ENCODE results near the gene NMRK2.

GRCh38 chr19:3979674-3980352, 46.9 kb downstream of the NMRK2 start:
- TF ChIP-seq CTCF (conservative IDR thresholded peaks at IDR 0.05; ENCODE audit: low read depth, low read length) = no peak
- no peak for TF ChIP-seq EZH2 (IDR thresholded peaks at IDR 0.05; ENCODE audit: borderline replicate concordance, low read depth, low read length, poor library complexity, severe bottlenecking)

Measured in A673 (cell line).